ENCODE results near the gene KIDINS220. TPM values are rescaled to one million over a fixed set of nuclear protein-coding genes. Genes with fewer than 3 reads are reported as not detected.

KIDINS220 gene
- polyA plus RNA-seq, 5 donors = 62.9 to 113 (median 103) TPM

Other genes with a start within 250 kb of the KIDINS220 start
- gene ID2, start 155.6 kb downstream of the KIDINS220 start, polyA plus RNA-seq (ENCODE audit: insufficient read depth in 1 of 5, insufficient read length in 5 of 5, low replicate concordance in 1 of 5) = 100 to 1,000 TPM; 325 to 474 (median 369) TPM
- 10 to 100 TPM; 38.1 to 89.6 (median 78.8) TPM for gene MBOAT2, start 166.1 kb upstream of the KIDINS220 start, polyA plus RNA-seq (ENCODE audit: insufficient read depth in 1 of 5, insufficient read length in 5 of 5, low replicate concordance in 1 of 5)